Measurements from ENCODE around the gene CLEC16A. TPM values are rescaled to one million over a fixed set of nuclear protein-coding genes. Genes with fewer than 3 reads are reported as not detected.

The CLEC16A gene
- total and polyA plus RNA-seq, 2 experiments from 2014 or later, result 9.9 to 24.1 TPM

GRCh38 chr16:10916534-10916933 lies 27.8 kb upstream of the CLEC16A start (continued):
- TF ChIP-seq, protein P1, sequence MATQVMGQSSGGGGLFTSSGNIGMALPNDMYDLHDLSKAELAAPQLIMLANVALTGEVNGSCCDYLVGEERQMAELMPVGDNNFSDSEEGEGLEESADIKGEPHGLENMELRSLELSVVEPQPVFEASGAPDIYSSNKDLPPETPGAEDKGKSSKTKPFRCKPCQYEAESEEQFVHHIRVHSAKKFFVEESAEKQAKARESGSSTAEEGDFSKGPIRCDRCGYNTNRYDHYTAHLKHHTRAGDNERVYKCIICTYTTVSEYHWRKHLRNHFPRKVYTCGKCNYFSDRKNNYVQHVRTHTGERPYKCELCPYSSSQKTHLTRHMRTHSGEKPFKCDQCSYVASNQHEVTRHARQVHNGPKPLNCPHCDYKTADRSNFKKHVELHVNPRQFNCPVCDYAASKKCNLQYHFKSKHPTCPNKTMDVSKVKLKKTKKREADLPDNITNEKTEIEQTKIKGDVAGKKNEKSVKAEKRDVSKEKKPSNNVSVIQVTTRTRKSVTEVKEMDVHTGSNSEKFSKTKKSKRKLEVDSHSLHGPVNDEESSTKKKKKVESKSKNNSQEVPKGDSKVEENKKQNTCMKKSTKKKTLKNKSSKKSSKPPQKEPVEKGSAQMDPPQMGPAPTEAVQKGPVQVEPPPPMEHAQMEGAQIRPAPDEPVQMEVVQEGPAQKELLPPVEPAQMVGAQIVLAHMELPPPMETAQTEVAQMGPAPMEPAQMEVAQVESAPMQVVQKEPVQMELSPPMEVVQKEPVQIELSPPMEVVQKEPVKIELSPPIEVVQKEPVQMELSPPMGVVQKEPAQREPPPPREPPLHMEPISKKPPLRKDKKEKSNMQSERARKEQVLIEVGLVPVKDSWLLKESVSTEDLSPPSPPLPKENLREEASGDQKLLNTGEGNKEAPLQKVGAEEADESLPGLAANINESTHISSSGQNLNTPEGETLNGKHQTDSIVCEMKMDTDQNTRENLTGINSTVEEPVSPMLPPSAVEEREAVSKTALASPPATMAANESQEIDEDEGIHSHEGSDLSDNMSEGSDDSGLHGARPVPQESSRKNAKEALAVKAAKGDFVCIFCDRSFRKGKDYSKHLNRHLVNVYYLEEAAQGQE (IDR thresholded peaks at IDR 0.05; ENCODE audit: unreplicated experiment), result no peak
- TF ChIP-seq JUNB (IDR thresholded peaks at IDR 0.05; ENCODE audit: unreplicated experiment), result no peak
- TF ChIP-seq ZNF331 (CRISPR knock-in tag; IDR thresholded peaks at IDR 0.05; ENCODE audit: low read depth), result no peak
- TF ChIP-seq NANOG (IDR thresholded peaks at IDR 0.05; ENCODE audit: borderline replicate concordance), result no peak
- TF ChIP-seq EZH2phosphoT487 (IDR thresholded peaks at IDR 0.05; ENCODE audit: unreplicated experiment), result no peak

DNA sequence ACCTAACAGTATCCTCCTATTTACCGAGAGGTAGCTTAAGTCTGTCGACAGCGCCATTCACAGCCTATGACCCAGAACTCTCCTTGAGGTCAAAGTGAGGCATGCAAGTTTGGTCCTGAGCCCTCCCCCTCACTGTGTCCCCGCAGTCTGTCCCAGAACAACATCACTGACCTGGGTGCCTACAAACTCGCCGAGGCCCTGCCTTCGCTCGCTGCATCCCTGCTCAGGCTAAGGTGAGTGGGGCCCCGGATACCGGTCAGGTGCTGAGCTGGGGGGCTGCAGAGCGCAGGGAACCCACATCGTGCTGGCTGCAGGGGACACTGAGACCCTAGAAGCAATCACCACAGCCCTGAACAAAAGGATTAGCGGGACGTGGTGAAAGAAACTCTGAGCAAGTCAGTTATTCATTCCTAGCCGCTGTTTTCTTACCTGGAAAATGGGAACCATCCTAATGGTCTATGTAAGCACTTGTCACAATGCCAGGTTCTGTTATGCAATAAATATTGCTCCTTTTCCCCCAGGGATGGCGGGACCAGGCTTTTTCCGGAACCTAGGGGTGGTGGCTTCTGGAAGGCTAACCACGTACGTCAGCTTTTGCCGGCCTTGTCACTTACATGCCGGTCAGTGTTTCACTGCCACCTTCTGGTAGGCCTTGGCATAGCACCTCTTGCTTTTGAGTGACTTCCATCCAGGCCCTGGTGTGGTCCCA lies 25.9 kb upstream of the CLEC16A start:
- peak overlapping the region; percentile 31; the same call in 1 of the 2 replicates for H3K4me3 ChIP-seq
- no peaks in the 10 kb centered on the region for H3K36me3 ChIP-seq (ENCODE audit: insufficient read depth)
- no peaks in the 10 kb centered on the region for H3K79me2 ChIP-seq (replicated peaks; ENCODE audit: insufficient read depth)
- Mint-ChIP-seq H3K36me3 (ENCODE audit: low read depth) (no peaks in the 10 kb centered on the region), H3K4me3 (no peak overlapping the region), H3K27ac (no peak overlapping the region), H3K9me3 (no peaks in the 10 kb centered on the region), H3K27me3 (ENCODE audit: insufficient read depth, low read depth, poor library complexity) (peaks cover under 1% of the 10 kb centered on the region), H3K4me1 (peaks cover 2% of the 10 kb centered on the region; the same call in 1 of the 3 replicates)
- H4K20me1 ChIP-seq (replicated peaks; ENCODE audit: insufficient read depth), result no peaks in the 10 kb centered on the region
- DNase-seq (ENCODE audit: low spot score) (peak; percentile 96), ATAC-seq (peak; percentile 95)
- TF ChIP-seq CTCF (conservative IDR thresholded peaks at IDR 0.05; ENCODE audit: low read depth in 2 of 2) (peak; percentile 86 to 98), CREB1 (CRISPR knock-in tag; IDR thresholded peaks at IDR 0.05; ENCODE audit: low read depth) (peak; percentile 67), ETS1 (IDR thresholded peaks at IDR 0.05) (no peak)
- peak overlapping the region; percentile 96 for H2AFZ ChIP-seq
- no peak overlapping the region for H3K27ac ChIP-seq (ENCODE audit: low read depth)
- H3K4me2 ChIP-seq, result peak overlapping the region; percentile 69
- no peaks in the 10 kb centered on the region for H3K27me3 ChIP-seq (ENCODE audit: insufficient read depth)
- H3K9me2 ChIP-seq (ENCODE audit: insufficient read depth), result no peaks in the 10 kb centered on the region
- no peaks in the 10 kb centered on the region for H3F3A ChIP-seq (replicated peaks; ENCODE audit: low read depth)
- H3K4me1 ChIP-seq (ENCODE audit: insufficient read depth), result no peaks in the 10 kb centered on the region; the same call in 1 of the 2 replicates

Measured in GM23338 (cell line).